HG02970 (cell line): ENCODE results near the gene PYGO2.
A peak's percentile ranks its signal among the peaks of the same experiment; 100 is the strongest.

ENCODE experiments used
- ATAC-seq: cut with Tn5 transposase; IDR thresholded peaks from one replicate; pipeline ENCODE4 v1.9.1; 2021; ENCODE audit warnings: mild to moderate bottlenecking, moderate library complexity, moderate number of reproducible peaks; ENCODE audit not compliant: unreplicated experiment, low FRiP score

Gene PYGO2

DNA sequence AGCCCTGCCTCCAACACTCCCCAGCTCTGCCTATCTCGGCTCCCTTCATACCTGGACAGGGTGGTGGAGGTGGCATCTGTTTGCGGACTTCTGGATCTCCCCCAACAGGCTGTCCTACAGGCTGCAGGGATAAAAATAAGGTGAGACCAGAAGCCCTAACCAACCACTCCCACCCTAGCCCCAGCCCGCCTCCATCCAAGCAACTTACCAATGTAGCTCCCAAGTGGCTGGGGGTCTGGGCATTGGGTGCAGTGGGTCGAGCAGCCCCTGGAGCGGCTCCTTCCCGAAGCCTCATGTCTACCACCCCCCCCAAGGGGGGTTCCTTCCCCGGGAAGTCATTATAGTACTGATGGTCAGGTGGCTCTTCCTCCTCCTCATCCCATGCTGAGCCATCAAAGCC, 4.5 kb upstream of the PYGO2 start:
- ATAC-seq: no peak

DNA sequence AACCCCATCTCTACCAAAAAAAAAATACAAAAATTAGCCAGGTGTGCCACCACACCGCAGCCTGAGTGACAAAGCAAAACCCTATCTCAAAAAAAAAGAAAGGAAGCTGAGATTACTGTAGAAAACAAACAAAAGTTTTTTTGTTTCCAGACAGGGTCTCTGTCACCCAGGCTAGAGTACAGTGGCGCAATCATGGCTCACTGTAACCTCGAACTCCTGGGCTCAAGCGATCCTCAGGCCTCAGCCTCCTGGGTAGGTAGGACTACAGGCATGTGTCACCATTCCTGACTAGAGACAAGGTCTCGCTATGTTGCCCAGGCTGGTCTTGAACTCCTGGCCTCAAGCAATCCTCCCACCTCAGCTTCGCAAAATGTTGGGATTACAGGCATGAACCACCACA, 2.8 kb upstream of the PYGO2 start:
- ATAC-seq: no peak

DNA sequence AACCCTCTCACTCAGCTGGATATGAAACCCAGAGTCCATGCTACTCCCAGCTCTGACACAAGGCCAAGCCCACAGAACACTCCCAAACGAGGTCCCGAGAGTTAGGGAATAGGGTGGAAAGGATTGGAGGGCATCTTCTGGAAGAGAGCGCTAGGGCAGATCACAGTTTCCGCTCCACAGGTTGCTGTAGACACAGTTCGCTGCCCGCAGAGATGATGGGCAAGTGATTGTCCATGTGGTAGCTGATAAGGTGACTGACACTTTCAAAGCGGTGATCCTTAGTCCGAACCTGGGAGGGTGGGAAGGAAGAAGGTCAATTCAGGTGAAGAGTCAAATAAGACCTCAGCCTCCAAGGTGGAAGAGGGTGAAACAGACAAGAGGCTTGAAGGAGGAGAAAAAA, 2.1 kb upstream of the PYGO2 start:
- ATAC-seq: no peak

DNA sequence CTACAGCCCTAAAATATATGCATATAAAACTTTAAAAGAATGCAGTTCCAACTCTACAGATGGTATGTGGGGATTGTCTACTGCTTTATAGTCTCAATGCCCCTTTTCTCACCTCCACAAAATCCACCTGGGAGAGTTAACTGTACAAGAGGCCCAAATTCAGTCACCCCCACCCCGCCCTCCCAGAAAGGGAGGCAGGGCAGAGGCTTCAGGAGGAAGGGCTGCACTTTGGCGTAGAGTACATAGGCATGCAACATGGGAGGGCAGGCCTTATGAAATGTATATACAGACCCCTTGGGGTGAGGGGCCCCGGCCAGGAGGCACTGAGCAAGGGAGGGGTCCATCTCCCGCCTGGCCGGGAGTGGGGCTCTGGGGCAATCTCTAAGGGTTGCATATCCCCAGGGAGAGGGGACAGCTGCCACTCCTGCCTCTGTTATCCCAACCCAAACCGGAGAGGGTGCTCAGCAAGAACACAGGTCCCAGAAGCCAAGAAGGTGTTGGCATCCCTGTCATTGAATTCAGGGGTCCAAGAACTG, 1.3 kb upstream of the PYGO2 start:
- ATAC-seq: no peak

DNA sequence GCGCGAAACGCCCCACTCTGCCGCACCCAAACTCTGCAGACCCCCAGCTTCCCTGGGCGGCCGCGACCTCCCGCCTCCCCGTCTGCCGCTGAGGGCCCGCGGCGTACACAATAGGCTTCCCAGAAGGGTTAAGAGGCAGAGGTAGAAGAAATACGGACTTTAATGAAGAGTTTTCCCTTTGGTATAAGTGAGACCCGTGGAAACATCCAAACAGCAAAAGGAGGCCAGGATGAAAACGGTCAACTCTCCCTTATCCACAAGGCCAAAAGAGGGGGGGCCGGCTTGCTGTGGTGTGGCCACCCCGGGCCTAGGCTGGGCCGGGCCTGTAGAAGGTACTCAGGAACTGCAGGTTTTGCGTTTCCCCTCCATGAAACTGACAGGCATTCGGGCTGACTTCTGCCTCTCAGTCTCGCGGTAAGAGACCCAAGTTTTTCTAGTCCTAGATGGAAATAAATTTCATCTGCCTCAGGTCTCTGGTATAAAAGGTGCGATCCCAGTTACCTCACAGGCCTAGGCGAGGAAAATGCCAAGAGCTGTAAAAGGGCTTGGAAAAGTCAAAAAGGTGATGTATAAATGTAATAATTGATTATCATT, 671 bp upstream of the PYGO2 start:
- ATAC-seq: peak; percentile 14

DNA sequence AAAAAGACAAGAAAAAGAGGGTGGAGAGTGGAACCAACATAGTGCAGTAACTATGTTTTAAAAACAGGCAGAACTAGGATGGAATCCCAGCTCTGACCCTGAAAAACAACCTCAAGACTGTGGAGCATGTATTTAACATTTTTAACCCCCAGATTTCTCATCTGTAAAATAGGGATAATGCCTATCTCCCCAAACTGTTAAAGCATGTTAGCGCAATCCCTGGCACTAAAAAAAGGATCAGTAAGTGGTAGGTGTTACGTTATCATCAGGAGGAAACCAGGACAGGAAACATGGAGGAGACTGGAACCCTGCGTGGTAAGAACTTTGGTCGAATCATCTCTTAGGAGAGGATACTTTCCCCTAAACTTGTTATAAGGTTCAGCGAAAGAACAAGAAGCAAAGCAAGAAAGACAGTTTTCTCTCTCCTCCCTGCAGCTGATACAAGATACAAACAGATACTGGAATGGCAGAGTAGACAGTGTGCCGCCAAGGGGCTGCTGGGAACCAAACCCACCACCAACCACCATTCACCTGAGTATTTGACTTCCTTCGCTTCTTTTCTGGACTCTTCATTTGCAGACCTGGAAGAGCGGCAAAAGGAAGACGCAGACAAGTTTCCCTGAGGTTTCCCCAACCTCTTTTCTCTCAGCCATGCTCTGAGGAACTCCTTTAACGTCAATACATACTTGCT, 991 bp downstream of the PYGO2 start:
- no peak for ATAC-seq

DNA sequence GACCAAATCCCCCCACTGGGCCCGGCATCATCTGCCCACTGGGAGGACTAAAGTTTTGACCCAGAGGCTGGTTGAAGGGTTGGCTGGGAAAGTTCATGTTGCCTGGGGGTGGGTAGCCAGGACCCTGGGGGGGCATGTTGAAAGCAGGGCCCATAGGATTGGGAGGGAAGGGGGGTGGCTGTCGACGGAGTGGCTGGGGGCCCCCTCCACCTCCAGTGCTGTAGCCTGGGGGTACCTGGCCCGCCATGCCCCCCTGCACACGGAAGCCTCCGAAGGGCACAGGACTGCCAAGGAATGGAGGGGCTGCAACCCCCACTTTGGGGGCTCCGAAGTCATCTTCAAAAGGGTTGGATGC, 2.2 kb downstream of the PYGO2 start:
- ATAC-seq: no peak

DNA sequence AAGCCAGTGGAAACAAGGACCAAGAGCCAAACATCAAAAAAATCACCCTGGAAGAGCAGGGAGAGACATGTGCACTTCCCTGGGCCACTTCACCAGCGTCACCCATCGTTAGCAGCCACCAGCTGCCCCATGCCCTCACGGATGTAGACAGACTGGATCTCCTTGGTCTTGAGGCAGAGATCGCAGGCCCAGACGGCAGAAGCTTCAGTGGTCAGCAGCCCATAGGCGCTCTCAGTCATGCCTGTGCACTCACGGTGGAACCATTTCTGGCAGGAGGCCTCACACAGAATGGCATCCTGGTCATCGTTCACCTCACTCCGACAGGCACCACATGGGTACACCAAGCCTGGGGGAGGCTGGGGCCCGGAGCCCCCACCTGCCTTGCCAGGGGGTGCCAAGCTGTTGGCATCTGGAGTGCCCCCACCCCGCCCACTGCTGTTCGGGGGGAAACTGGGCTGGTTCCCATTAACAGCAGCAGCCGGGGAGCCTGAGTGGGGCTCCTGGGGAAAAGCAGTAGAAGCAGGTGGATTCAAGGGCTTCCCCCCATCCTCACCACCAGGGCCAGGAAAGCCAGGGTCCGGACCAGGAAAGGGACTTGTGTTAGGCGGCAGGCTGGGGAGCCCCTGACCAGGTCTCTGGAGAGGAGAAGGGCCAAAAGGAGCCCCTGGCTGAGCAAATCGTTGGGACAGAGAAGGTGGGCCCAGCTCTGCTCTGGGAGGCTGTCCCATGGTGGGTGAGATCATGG, 2.7 kb downstream of the PYGO2 start:
- ATAC-seq: no peak

DNA sequence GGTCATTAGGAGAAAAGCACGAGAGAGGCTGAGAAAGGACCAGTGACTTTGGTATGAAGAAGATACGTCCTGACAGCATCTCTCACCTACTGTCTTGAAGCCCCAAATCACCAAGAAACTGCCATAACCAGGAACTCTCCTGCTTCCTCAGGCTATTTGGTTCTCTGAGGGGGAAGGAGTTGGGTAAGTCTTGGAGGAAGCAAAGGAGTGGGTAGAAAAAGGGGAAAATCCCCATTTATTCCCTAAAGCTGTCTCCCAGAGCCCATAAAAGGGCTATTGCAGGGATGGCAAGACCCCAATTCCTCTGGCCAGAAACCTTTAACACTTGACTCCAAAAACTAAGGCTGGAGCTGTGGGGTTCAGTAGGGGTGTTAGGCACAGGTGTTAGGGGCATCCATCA, 3.5 kb downstream of the PYGO2 start:
- no peak for ATAC-seq

DNA sequence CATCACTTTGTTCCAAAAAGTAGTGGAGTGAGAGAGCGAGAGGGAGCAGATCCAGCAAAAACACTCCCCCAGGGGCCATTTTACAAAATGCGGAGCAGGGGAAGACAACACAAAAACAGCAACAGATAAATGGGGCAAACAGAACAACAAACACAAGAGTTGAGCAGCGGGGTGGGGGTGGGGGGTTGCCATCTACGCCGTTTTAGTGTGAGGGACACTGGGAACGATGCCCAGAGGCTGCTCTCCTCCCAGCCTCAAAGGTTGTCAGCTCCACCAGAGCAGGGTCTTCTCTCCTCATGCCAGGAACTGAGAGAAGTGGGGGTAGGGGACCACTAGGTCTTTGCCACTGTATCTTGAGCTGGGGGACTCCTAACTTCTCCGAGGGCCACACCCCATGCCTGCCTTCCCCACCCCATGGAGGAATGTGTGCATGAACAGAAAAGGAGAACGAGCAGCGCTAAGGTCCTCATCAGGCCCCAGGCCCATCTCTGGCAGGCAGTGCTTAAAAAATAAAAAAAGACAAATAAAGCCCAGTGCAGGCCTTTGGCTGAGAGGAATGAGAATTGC, 4.4 kb downstream of the PYGO2 start:
- ATAC-seq: no peak

DNA sequence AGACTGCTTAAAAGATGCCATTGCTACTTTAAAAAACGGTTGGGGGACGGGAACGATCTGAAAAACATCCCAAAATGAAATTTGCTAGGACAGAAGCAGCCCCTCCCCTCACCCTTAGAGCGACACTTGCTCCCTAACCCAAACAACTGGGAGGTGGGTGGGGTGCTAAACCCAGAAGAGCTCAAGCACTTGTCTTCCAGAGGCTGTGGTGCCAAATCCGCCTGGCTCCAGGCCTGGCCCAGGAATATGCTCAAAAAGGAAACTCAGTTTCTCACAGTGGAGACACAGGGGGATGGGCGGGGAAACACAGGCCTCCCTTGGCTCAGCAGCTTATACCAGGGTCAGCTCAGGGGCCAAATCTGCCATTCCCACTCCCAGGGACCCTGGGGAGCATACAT, 5.0 kb downstream of the PYGO2 start:
- ATAC-seq: no peak

DNA sequence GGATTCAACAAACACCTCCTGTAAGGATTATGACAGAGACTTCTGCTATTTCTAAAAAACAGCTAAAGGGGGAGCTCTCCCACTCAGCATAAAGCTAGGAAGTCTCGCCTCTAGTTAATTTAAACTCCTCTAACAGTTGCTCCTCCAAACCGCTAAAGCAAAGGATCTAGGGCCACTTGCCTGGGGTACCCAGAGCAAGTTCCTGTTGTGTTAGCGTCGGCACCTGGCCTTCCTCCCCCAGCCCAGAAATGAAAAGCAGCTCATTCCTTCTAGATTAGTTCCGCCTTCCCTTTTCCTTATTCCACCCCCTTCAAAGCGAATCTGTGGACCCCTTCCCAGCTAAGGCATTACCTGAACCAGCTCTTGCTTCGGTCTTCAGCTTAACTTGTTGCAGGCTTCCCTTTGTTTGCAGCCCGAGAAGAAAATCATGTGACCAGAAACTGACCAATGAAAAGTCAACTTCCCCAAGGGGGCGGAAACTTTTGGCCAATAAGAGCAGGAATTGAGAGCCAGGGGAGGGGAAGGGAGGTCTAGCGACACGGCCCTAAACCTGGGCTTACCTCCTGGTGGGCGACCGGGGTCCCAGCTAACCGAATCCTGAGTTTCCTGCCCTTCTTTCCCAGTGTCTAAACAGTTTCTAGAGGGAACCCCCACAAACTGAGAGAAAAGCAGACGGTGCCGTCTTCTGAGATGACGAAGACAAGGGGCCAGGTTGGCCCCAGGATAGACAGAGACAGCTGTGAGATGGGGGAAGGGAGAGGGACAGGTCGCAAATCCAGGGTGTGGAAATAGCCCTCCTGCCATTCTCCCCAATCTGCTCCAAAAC, 5.7 kb downstream of the PYGO2 start, which contains the start of gene PBXIP1:
TSS of gene PBXIP1 (minus strand) at position 382 of the 826 bp plus-strand sequence. CDS start 2,378 bp downstream, outside the sequence.
- ATAC-seq: peak; percentile 65

DNA sequence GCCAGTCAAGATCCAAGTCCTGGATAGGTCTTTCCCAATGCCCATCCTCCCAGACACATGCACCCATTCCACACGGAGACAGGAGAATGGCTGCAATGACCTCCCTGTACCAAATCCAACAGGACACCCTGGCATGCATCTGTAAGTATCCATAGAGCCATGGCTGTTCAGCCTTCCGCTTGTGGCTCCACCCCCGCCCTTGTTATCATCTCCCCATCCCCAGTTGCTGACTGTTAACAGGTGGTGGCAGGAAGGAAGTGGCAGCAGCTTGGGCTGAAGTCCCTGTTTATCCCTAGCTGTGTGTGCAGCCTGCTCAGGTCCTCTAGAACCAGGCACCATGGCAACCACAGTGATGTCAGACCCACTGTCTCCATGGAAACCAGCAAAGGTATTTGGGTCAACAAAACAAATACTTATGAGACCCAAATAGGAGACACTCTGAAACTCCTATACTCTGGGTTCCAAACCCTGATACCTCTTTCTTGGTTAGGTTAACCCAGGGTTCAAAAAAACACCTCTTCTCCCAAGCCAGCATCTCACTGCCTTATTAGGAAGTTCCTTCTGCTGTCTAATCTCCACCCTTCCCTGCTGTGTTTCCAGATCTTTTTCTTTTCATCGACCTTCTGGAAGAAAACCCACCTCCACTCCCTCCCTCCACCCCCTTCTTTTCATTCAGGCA, 6.4 kb downstream of the PYGO2 start:
- ATAC-seq: peak; percentile 46

DNA sequence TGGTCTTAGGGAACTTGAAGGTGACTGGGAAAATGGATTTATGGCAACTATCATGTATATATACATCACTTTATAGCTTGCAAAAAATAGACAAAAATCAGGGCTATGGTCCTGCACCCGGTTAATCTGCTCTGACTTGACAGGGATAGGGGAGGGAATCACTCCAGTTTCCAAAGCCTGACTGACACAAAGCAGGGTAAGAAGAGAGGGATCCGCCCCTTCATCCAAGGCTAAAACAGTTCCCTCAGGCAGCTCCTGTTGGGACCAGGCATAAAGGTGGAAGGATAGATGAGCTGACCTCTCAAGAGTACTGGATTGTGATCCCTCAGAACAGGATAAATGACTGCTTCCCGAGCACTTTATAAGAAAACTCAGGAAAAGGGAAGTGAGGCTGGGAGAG, 7.0 kb downstream of the PYGO2 start:
- ATAC-seq: no peak

DNA sequence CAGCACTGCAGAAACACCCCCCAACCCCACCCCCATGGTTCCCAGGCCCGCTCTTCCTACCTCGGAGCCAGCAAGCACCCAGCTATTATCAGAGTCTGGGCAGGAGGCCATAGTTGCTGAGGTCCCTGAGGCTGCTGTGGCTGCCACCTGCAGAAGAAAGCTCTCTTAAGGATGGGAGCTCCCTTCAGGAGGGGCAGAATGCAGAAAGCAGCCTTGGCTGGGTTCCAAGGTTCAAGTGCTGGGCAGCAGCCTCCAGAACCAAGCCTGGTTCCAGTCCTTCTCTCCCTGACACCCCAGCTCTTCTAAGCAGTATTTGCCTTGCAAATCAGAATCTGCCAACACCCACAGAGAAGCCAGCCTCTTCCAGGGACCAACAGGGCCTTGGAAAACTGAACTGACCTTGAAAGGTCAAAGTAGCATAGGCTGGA, 8.0 kb downstream of the PYGO2 start:
- no peak for ATAC-seq

DNA sequence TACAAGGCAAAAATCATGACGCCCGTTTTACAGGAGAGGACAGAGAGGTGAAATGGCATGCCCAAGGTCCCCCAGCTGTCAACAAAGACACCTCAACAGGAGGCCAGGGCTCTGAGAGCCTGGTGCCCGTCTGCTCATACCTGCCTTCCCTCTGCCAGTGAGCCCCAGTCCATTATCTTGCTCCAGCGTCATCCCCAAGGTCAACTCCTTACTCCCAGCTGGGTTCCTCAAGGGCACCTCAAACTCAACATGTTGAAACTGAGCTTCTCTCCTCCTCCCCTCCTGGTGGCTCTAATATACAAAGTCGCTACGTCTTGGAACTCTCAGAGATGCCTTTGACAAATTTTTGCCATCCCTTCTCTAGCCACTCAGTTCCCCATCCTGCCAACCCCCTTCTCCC, 8.9 kb downstream of the PYGO2 start:
- no peak for ATAC-seq

DNA sequence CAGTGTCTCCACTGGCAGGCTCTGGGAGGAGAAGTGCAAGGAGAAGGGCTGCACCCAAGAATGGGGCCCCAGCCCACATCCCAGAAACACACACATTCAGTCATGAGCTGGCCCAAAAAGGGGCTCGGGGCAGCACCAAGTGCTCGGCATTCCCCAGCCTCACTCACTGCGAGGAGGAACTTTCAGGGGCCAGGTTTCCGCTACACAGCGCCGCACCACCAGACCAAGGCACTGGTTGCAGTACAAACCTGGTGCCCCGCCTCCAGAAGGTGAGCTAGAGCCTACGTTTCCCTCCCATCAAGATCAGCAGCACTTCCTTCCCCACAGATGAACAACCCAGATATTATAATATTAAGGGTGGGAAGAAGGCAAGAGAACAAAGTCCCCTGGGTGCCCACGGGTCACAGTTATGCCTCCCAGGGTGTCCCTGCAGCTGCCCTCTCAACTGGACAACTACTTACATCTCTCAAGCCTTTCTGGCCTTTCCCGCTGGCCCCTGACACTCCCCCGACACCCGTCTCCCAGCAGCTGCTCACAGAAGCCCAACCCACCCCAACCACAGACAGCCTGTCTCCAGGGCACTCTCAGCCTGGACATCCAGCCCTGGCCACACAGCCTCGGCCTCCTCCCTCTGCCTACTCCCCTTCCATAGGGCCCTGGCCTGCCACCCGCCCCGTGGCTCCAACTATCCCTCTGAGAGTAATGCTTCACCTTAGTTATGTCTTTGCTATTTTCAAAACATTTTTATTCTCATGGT, 9.5 kb downstream of the PYGO2 start:
- no peak for ATAC-seq

DNA sequence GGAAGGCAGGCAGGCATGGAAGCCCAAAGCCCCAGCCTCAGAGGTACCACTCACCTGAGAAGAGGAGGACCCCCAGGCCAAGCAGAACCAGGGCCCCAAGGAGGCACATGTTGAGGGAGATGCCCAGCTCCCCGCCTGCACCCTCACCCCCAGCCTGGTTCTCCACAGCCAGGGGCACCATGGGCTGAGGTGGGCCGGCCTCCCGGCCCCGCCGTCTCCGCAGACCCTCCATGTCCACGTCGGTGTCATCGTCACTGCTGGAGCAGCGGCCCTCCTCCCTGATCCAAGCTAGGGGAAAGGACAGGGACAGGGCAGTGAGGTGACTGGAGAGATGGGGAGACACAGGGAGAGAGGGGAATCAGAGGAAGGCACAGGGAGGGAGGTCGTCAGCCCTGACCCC, 13.5 kb downstream of the PYGO2 start:
- no peak for ATAC-seq
